GM23248 (cell line): ENCODE data around the gene PDE3A. TPM values are rescaled to one million over a fixed set of nuclear protein-coding genes. Genes with fewer than 3 reads are reported as not detected.

Experiments used
- DNase-seq: peaks from one replicate; pipeline ENCODE4 v3.0.0-alpha.2; 2015
- H2AFZ ChIP-seq: fragments of 200-600 bp; sonication (generic); 2 replicates; pipeline ENCODE4 v1.6.1; 2016; ENCODE audit warnings: antibody characterized with exemption
- H3F3A ChIP-seq: fragments of 200-600 bp; sonication (generic); 2 replicates; pipeline ENCODE4 v1.6.1; 2016; ENCODE audit warnings: mild to moderate bottlenecking, antibody characterized with exemption, mixed run types; ENCODE audit not compliant: insufficient read depth
- H3K27ac ChIP-seq: fragments of 200-600 bp; sonication (generic); 2 replicates; pipeline ENCODE4 v1.5.1; 2016; ENCODE audit warnings: mild to moderate bottlenecking
- H3K27me3 ChIP-seq: fragments of 200-600 bp; sonication (generic); replicated peaks from 2 replicates; pipeline ENCODE4 v1.6.1; 2016; ENCODE audit warnings: mild to moderate bottlenecking; ENCODE audit not compliant: insufficient read depth
- H3K36me3 ChIP-seq: fragments of 200-600 bp; sonication (generic); 2 replicates; pipeline ENCODE4 v1.6.1; 2016; ENCODE audit warnings: low read depth, mild to moderate bottlenecking
- H3K4me1 ChIP-seq: fragments of 200-600 bp; sonication (generic); 2 replicates; pipeline ENCODE4 v1.6.1; 2016; ENCODE audit warnings: mild to moderate bottlenecking; ENCODE audit not compliant: insufficient read depth
- H3K4me2 ChIP-seq: fragments of 200-600 bp; sonication (generic); one replicate; pipeline ENCODE4 v1.6.1; 2016; ENCODE audit warnings: mild to moderate bottlenecking; ENCODE audit not compliant: unreplicated experiment
- H3K4me3 ChIP-seq: fragments of 200-600 bp; sonication (generic); 2 replicates; pipeline ENCODE4 v1.5.1; 2016; ENCODE audit warnings: mild to moderate bottlenecking
- H3K79me2 ChIP-seq: fragments of 200-600 bp; sonication (generic); 2 replicates; pipeline ENCODE4 v1.6.1; 2016; ENCODE audit warnings: mild to moderate bottlenecking; ENCODE audit not compliant: insufficient read depth
- H3K9ac ChIP-seq: fragments of 200-600 bp; sonication (generic); 2 replicates; pipeline ENCODE4 v1.6.1; 2016; ENCODE audit warnings: mild to moderate bottlenecking
- H3K9me2 ChIP-seq: fragments of 200-600 bp; sonication (generic); 2 replicates; pipeline ENCODE4 v1.6.1; 2016; ENCODE audit warnings: mixed run types, mild to moderate bottlenecking, moderate library complexity; ENCODE audit not compliant: insufficient read depth
- H3K9me3 ChIP-seq: fragments of 200-600 bp; sonication (generic); one replicate; pipeline ENCODE4 v1.6.1; 2017; ENCODE audit warnings: low read depth
- H4K20me1 ChIP-seq: fragments of 200-600 bp; sonication (generic); 2 replicates; pipeline ENCODE4 v1.6.0; 2016; ENCODE audit not compliant: insufficient read depth
- EZH2 ChIP-seq: fragments of 200-600 bp; sonication (generic); IDR thresholded peaks from 2 replicates; pipeline ENCODE4 v1.6.1; 2018; ENCODE audit warnings: antibody characterized with exemption, mild to moderate bottlenecking; ENCODE audit not compliant: insufficient read depth, poor library complexity, severe bottlenecking
- EZH2phosphoT487 ChIP-seq: fragments of 200-600 bp; sonication (generic); IDR thresholded peaks from 2 replicates; pipeline ENCODE4 v1.6.1; 2018; ENCODE audit warnings: antibody characterized with exemption, moderate library complexity, mild to moderate bottlenecking, low read depth; ENCODE audit not compliant: insufficient read depth
- WGBS, 2 experiments: methylation state at CpG; one replicate each; pipeline ENCODE4 v1.1.6; 2015 to 2017; ENCODE audit warnings: low lambda C conversion rate in 2 of 2, low coverage in 1 of 2; ENCODE audit errors: missing lambda C conversion rate in 2 of 2; 5-methylcytosine and 5-hydroxymethylcytosine counted together
- in situ Hi-C: fragments of 300-500 bp; cut with MboI; formaldehyde crosslinking; loops from 2 replicates; pipeline ENCODE4 v1.15.0; 2020
- polyA plus RNA-seq: library from polyadenylated mRNA; unstranded; fragments of >200 nt; fragmentation: Nextera tagmentation; extraction: Ambion mirVana; gene quantifications from 2 replicates; pipeline ENCODE4 v1.2.1, GENCODE V29; 2016
- total RNA-seq: library from RNA; depleted of rRNA; stranded (reverse); fragments of >200 nt; shearing (Covaris generic); gene quantifications from 2 replicates; pipeline ENCODE4 v1.2.3, GENCODE V29; 2014

PDE3A gene
- total and polyA plus RNA-seq, 2 experiments from 2014 or later = 0.11 to 0.43 TPM

- Histone ChIP-seq H3K27me3 (no peaks in the 10 kb centered on the region), H3K79me2 (no peaks in the 10 kb centered on the region), H3K9me2 (no peaks in the 10 kb centered on the region), H3K9ac (peak overlapping the region; percentile 74), H3K4me1 (no peaks in the 10 kb centered on the region), H3F3A (peaks cover 11% of the 10 kb centered on the region; the same call in 1 of the 2 replicates), H3K4me3 (peak overlapping the region; percentile 87), H4K20me1 (no peaks in the 10 kb centered on the region), H3K9me3 (no peaks in the 10 kb centered on the region), H3K4me2 (peak overlapping the region; percentile 90), H3K36me3 (no peaks in the 10 kb centered on the region), H3K27ac (peak overlapping the region; percentile 59), H2AFZ (peak overlapping the region; percentile 97)
- TF ChIP-seq EZH2phosphoT487 = no peak
- no peak for TF ChIP-seq EZH2
- DNase-seq = peak; percentile 63
- in situ Hi-C loops = loop anchor here (25.0 kb wide), 1 partner anchor 456 kb away; no protein-coding TSS in a partner anchor
- WGBS, 2 experiments = 1 to 3% methylated on average over 44 to 47 of the region's 50 CpGs
Observed at GRCh38 chr12:20368651-20369304, 441 bp downstream of the PDE3A start.

GRCh38 chr12:20369305-20370013 lies 1.1 kb downstream of the PDE3A start:
- 1 to 3% methylated on average over 34 to 51 of the region's 63 CpGs for WGBS, 2 experiments
- Histone ChIP-seq H3K4me3 (peak overlapping the region; percentile 87), H3K36me3 (no peaks in the 10 kb centered on the region), H3K4me2 (peak overlapping the region; percentile 90), H3K9me3 (no peaks in the 10 kb centered on the region), H4K20me1 (no peaks in the 10 kb centered on the region), H3K27me3 (no peaks in the 10 kb centered on the region), H3K9ac (peak overlapping the region; percentile 74), H3K9me2 (no peaks in the 10 kb centered on the region), H3K4me1 (no peaks in the 10 kb centered on the region), H3K79me2 (no peaks in the 10 kb centered on the region), H3F3A (peaks cover 11% of the 10 kb centered on the region; the same call in 1 of the 2 replicates), H2AFZ (peak overlapping the region; percentile 97), H3K27ac (no peak overlapping the region)
- TF ChIP-seq EZH2 (no peak), EZH2phosphoT487 (no peak)
- peak; percentile 65 for DNase-seq
- in situ Hi-C loops = loop anchor here (25.0 kb wide), 1 partner anchor 457 kb away; no protein-coding TSS in a partner anchor

- no peaks in the 10 kb centered on the region for H3K79me2 ChIP-seq
- no peaks in the 10 kb centered on the region for H3K9me3 ChIP-seq
- H4K20me1 ChIP-seq = no peaks in the 10 kb centered on the region
- no peaks in the 10 kb centered on the region for H3K9me2 ChIP-seq
- H3K27me3 ChIP-seq = no peaks in the 10 kb centered on the region
- peak overlapping the region; percentile 97 for H2AFZ ChIP-seq
- WGBS, 2 experiments = 6% methylated on average over 19 to 21 of the region's 21 CpGs
- H3K4me3 ChIP-seq = peak overlapping the region; percentile 87
- in situ Hi-C loops = loop anchor here (25.0 kb wide), 1 partner anchor 458 kb away; no protein-coding TSS in a partner anchor
- H3K36me3 ChIP-seq = no peaks in the 10 kb centered on the region
- no peak overlapping the region for H3K27ac ChIP-seq
- peak; percentile 21 for DNase-seq
- no peak for TF ChIP-seq EZH2
- TF ChIP-seq EZH2phosphoT487 = no peak
- H3K4me1 ChIP-seq = no peaks in the 10 kb centered on the region
- peak overlapping the region; percentile 90 for H3K4me2 ChIP-seq
- H3K9ac ChIP-seq = peak overlapping the region; percentile 74; the same call in 1 of the 2 replicates
- H3F3A ChIP-seq = peaks cover 11% of the 10 kb centered on the region; the same call in 1 of the 2 replicates
Observed at GRCh38 chr12:20370014-20370386, 1.7 kb downstream of the PDE3A start.

GRCh38 chr12:20370866-20371519 lies 2.7 kb downstream of the PDE3A start:
- no peaks in the 10 kb centered on the region for H3K79me2 ChIP-seq
- no peaks in the 10 kb centered on the region for H3K27me3 ChIP-seq
- 86 to 87% methylated on average over 5 of the region's 5 CpGs for WGBS, 2 experiments
- H2AFZ ChIP-seq = no peak overlapping the region; the same call in 1 of the 2 replicates
- no peak overlapping the region for H3K4me2 ChIP-seq
- peaks cover 11% of the 10 kb centered on the region; the same call in 1 of the 2 replicates for H3F3A ChIP-seq
- no peak overlapping the region for H3K4me3 ChIP-seq
- TF ChIP-seq EZH2phosphoT487 (no peak), EZH2 (no peak)
- in situ Hi-C loops = loop anchor here (25.0 kb wide), 1 partner anchor 459 kb away; no protein-coding TSS in a partner anchor
- no peaks in the 10 kb centered on the region for H4K20me1 ChIP-seq
- H3K9me2 ChIP-seq = no peaks in the 10 kb centered on the region
- H3K36me3 ChIP-seq = no peaks in the 10 kb centered on the region
- H3K9me3 ChIP-seq = no peaks in the 10 kb centered on the region
- no peak for DNase-seq
- no peak overlapping the region for H3K9ac ChIP-seq
- no peaks in the 10 kb centered on the region for H3K4me1 ChIP-seq
- H3K27ac ChIP-seq = no peak overlapping the region
